Loucy (cell line): ENCODE measurements around the gene KIF12.

ENCODE experiments used
- EZH2phosphoT487 ChIP-seq: fragments of 200-600 bp; IDR thresholded peaks from 2 replicates; pipeline ENCODE4 v1.6.1; 2018; ENCODE audit warnings: antibody characterized with exemption, mild to moderate bottlenecking, moderate library complexity, borderline replicate concordance
- TF ChIP-seq, protein P1 (sequence below): fragments of 200-600 bp; sonication (generic); conservative IDR thresholded peaks from 2 replicates; pipeline ENCODE4 v1.5.1; 2014; ENCODE audit warnings: mild to moderate bottlenecking, antibody characterized with exemption, low read length

GRCh38 chr9:114076237-114077161 is 22.6 kb downstream of the KIF12 start:
- TF ChIP-seq, protein P1, sequence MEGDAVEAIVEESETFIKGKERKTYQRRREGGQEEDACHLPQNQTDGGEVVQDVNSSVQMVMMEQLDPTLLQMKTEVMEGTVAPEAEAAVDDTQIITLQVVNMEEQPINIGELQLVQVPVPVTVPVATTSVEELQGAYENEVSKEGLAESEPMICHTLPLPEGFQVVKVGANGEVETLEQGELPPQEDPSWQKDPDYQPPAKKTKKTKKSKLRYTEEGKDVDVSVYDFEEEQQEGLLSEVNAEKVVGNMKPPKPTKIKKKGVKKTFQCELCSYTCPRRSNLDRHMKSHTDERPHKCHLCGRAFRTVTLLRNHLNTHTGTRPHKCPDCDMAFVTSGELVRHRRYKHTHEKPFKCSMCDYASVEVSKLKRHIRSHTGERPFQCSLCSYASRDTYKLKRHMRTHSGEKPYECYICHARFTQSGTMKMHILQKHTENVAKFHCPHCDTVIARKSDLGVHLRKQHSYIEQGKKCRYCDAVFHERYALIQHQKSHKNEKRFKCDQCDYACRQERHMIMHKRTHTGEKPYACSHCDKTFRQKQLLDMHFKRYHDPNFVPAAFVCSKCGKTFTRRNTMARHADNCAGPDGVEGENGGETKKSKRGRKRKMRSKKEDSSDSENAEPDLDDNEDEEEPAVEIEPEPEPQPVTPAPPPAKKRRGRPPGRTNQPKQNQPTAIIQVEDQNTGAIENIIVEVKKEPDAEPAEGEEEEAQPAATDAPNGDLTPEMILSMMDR: no peak
- TF ChIP-seq EZH2phosphoT487: no peak
